NCI-H2107 treated with DMSO at 0.1 percent for 48 hours (cell line): ENCODE results near the gene SDC3.
"Not testable (repeated sequence)": the region's sequence is repeated elsewhere in the genome, so short reads cannot be mapped to it uniquely, and the experiment has no call there.

Source experiments
- DNase-seq: peaks from one replicate; lab custom pipeline; 2025; ENCODE audit not compliant: unreplicated experiment; lab: John Stamatoyannopoulos, UW

SDC3 gene

GRCh38 chr1:30877205-30877912 is 31.2 kb downstream of the SDC3 start:
- DNase-seq, result no peak

- no peak for DNase-seq
Observed at GRCh38 chr1:30876451-30877204, 31.9 kb downstream of the SDC3 start.

GRCh38 chr1:30875916-30876315 is 32.6 kb downstream of the SDC3 start:
- DNase-seq, result no peak

GRCh38 chr1:30875197-30875596 is 33.4 kb downstream of the SDC3 start:
- no peak for DNase-seq

GRCh38 chr1:30874176-30874575 is 34.4 kb downstream of the SDC3 start:
- DNase-seq, result no peak

GRCh38 chr1:30872948-30873263 is 35.7 kb downstream of the SDC3 start:
- no peak for DNase-seq

- DNase-seq, result no peak
Observed at GRCh38 chr1:30872033-30872947, 36.3 kb downstream of the SDC3 start.

- DNase-seq, result no peak
Observed at GRCh38 chr1:30871276-30871871, 37.2 kb downstream of the SDC3 start.

GRCh38 chr1:30870656-30871055 is 37.9 kb downstream of the SDC3 start:
- DNase-seq, result no peak

- no peak for DNase-seq
Observed at GRCh38 chr1:30870035-30870434, 38.5 kb downstream of the SDC3 start.

- DNase-seq, result no peak
Observed at GRCh38 chr1:30868833-30869435, 39.6 kb downstream of the SDC3 start.

- not testable (repeated sequence) for DNase-seq
Observed at GRCh38 chr1:30868057-30868456, 40.5 kb downstream of the SDC3 start.

- no peak for DNase-seq
Observed at GRCh38 chr1:30867537-30867936, 41.0 kb downstream of the SDC3 start.

- no peak for DNase-seq
Observed at GRCh38 chr1:30866594-30866993, 42.0 kb downstream of the SDC3 start.

- no peak for DNase-seq
Observed at GRCh38 chr1:30864681-30865080, 43.9 kb downstream of the SDC3 start.

- DNase-seq, result no peak
Observed at GRCh38 chr1:30863858-30864604, 44.5 kb downstream of the SDC3 start.

- no peak for DNase-seq
Observed at GRCh38 chr1:30860320-30860652, 48.3 kb downstream of the SDC3 start.

- no peak for DNase-seq
Observed at GRCh38 chr1:30857964-30858363, 50.6 kb downstream of the SDC3 start.

GRCh38 chr1:30857062-30857461 is 51.5 kb downstream of the SDC3 start:
- DNase-seq, result no peak

GRCh38 chr1:30856260-30856790 is 52.2 kb downstream of the SDC3 start:
- DNase-seq, result peak; percentile 98
